Measurements from ENCODE around the gene PHRF1.

Gene PHRF1

DNA sequence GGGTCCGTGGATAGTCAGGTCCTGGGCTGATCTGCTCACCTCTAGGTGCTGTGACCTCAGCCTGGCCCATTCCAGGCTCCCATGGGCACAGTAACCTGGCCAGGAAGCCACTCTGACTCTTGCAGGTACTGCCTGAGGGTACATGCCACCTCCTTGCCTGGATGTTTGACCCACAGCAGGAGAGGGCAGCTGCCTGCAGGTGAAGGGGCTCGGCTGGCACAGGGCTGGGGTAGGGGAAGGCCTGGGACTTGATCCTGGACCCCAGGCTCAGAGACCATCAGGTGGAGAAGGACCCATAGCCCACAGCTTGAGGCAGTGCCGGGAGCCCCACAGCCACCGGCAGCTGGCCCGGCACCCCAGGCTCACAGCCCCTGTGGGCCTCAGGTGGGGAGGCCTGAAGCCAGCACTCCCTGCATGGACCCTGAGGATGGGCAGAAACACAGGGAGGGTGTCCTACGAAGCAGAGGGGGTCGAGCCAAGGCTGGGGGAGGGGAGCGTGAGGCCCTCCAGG lies 36.2 kb upstream of the PHRF1 start:
- DNase-seq (ENCODE audit: low read depth in 2 of 2): no peak

GRCh38 chr11:540583-541432 lies 35.5 kb upstream of the PHRF1 start:
- DNase-seq (ENCODE audit: low read depth in 2 of 2): no peak

GRCh38 chr11:541433-541885 lies 34.8 kb upstream of the PHRF1 start:
- no peak for DNase-seq (ENCODE audit: low read depth in 2 of 2)

- DNase-seq (ENCODE audit: low read depth in 2 of 2): no peak
These were observed 31.5 kb upstream of the PHRF1 start for GRCh38 chr11:544817-545166.

DNA sequence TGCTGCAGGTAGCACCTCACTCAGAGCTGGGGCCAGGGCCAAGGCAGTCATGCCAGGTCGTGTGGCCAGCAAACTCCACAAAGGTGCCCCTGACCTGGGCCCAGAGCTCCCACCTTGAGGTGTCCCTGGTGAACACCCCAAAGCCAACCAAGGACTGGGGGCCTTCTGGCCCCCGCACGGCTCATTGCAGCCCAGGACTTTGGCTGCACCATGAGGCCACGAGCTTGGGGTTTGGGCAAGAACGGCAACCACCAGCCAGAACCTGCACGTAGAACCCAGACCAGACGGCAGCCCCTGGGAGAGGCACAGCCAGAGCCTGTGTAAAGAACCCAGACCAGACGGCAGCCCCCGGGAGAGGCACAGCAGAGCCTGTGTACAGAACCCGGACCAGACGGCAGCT lies 31.1 kb upstream of the PHRF1 start:
- DNase-seq (ENCODE audit: low read depth in 2 of 2): no peak

GRCh38 chr11:548700-549603 lies 27.3 kb upstream of the PHRF1 start:
- no peak for DNase-seq (ENCODE audit: low read depth in 2 of 2)

DNA sequence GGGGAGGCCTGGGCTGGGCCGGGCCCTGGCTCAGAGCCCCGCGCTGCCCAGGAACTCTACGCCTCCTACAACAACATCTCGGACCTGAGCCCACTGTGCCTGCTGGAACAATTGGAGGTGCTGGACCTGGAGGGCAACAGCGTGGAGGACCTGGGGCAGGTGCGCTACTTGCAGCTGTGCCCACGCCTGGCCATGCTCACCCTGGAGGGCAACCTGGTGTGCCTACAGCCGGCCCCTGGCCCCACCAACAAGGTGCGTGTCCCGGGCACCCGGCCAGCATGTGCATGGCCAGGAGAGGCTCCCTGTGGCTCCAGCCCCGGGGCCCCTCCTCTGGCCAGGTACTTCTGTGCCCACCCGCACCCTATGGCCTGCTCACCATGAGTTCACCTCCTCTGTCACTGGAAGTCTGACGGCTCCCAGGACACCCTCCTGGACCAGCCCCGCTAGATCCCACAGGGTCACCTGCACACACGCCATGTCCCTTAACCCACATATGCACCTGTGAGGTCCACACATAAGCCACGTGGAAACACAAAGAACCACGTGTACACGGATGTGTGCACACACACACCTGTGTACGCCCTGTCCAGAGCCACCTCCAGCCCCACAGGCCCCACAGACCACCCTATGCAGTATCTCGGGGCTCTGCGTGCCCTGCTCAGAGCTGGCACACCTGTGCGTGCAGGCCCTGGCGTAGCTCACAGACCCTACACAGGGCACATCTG lies 26.1 kb upstream of the PHRF1 start:
- DNase-seq (ENCODE audit: low read depth in 2 of 2): no peak

DNA sequence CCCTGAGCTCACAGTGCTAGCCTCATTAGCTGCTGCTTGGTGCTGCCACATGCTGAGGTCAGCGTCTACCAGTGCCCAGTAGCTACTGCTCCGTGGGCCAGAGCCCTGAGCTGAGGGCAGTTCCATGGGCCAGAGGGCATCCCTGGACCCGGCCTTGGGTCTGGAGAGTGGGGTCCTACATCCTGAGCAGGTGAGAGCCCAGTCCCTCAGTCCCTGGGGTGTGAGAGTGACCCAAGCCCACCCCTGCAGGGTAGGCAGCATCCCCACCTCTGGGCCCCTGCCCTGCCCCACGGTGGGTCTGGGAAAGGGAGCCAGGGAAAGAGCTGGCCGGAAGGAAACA lies 25.6 kb upstream of the PHRF1 start:
- DNase-seq (ENCODE audit: low read depth in 2 of 2): no peak

- DNase-seq (ENCODE audit: low read depth in 2 of 2): no peak
These were observed 25.1 kb upstream of the PHRF1 start for GRCh38 chr11:551131-551530.

DNA sequence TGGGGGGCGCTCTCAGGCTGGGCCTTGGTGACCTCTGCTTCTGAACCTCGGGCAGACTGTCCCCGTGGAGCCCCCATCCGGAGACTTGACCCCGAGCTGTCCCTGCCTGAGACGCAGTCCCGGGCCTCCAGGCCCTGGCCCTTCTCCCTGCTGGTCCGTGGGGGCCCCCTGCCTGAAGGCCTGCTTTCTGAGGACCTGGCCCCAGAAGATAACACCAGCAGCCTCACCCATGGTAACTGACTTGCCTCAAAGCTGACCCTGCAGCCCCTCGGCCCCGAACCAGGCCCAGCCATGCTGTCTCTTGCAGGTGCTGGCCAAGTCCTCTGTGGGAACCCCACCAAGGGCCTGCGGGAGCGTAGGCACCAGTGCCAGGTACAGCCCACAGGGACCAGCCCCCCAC lies 24.7 kb upstream of the PHRF1 start:
- DNase-seq (ENCODE audit: low read depth in 2 of 2): no peak

GRCh38 chr11:553083-553987 lies 22.9 kb upstream of the PHRF1 start:
- DNase-seq (ENCODE audit: low read depth in 2 of 2): no peak

DNA sequence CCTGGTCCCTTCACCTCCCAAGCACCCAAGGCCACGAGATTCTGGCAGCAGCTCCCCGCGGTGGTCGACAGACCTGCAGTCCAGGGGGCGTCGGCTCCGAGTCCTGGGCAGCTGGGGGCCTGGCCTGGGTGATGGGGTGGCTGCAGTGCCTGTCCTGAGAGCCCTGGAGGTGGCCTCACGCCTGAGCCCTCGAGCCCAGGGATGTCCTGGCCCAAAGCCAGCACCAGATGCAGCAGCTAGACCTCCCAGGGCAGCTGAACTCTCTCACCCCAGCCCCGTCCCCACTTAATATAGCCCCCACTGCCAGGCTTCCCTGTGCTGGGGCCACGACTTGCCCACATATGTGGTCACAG lies 22.3 kb upstream of the PHRF1 start:
- DNase-seq (ENCODE audit: low read depth in 2 of 2): no peak

- peak; percentile 49 to 63 for DNase-seq (ENCODE audit: low read depth in 2 of 2)
These were observed 21.6 kb upstream of the PHRF1 start for GRCh38 chr11:554428-555226.

DNA sequence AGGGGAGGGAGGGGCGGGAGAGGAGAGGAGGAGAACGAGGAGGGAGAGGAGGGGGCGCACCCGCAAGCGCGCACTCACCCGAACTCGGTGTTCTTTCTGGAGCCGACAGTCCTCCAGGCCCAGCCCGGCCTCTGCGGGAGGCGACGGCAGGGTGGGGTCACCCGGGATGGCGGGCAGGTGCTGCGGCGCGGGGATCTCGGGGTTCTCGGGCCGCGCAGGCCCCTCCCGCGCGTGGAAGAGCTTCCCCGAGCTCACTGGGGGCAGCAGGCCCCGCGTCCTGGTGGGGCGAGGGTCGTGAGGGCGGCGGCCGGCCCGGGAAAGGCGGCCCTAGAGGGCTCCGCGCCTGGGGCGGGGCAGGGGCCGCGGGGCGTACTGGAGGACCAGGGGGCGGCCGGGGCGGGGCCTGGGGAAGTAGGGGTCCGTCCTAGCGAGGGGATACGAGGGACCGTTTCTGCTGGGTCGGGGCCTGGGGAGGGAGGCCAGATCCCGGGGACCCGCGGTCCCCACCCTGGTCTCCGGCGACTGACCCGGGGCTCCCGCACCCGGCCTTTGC lies 21.0 kb upstream of the PHRF1 start:
- no peak for DNase-seq (ENCODE audit: low read depth in 2 of 2)

DNA sequence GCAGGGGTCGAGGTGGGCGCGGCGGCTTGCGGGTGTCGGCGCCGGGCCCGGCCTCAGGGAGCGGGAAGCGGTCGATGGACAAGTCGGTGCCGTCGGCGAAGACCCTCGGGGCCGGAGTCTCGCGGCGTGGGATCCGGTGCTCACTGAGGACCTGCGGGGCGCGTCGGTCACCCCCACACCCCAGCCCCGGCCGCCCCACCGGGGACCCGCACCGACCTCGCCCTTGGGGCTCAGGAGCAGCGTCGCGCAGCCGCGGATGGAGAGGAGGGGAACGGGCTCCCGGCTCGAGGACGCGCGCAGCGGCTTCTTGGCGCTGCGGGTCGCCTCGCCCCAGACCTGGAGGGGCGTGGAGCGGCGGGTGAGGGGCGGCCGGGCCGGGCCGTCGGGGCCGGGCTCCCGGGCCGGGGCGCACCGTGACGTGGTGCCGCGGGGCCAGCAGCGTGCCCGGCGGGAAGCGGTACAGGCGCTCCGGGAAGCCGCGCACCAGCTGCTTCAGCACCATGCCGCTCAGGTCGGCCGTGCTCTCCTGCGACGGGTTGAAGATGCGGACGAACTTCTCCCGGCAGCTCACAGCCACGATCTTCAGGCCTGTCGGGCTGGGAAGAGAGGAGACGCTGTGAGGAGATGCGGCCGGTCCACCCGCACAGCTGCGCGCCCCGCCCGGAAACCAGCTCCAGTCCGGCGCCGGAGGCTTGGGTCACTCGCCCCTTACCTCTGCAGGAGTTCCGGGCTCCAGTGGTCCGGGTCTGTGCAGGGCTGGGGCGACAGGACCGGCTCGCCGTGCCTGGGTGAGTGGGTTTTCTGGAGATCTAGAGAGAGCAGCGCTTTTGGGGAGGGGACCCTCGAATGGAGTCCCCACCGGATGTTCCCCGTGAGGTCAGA lies 20.2 kb upstream of the PHRF1 start:
- DNase-seq (ENCODE audit: low read depth in 2 of 2): no peak

GRCh38 chr11:556662-557256 lies 19.5 kb upstream of the PHRF1 start:
- no peak for DNase-seq (ENCODE audit: low read depth in 2 of 2)

GRCh38 chr11:557328-558132 lies 18.7 kb upstream of the PHRF1 start:
- no peak for DNase-seq (ENCODE audit: low read depth in 2 of 2)

DNA sequence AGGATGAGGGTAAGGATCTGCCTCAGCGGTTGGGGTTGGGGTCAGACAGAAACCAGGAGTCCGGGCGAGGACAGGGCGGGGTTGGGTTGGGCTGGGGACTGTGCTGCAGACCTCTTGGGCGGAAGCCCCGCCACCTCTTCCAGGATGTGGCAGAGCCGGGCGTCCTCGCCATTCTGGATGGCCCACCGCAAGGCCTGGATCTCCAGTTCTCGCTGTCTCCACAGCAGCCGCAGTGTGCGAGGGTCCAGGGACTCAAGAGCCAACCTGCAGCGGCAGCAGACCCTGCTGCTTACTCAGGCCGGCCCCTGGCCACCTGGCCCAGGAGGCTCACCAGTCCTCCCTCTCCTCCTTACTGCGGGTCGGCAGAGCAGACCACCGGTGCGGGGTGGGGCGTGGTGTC lies 17.8 kb upstream of the PHRF1 start:
- no peak for DNase-seq (ENCODE audit: low read depth in 2 of 2)

Data from stimulated activated CD8-positive, alpha-beta memory T cell treated with anti-CD3 and anti-CD28 coated beads, Interleukin-7, amount 100 ng/mL, for 1 hour (primary cell).